Thyroid gland (tissue), 4 donors: ENCODE data around the gene ULK1.

ENCODE experiments used
- CTCF ChIP-seq, 6 experiments: fragments of 200-600 bp in 3 of 6; fragments of 450-650 bp in 3 of 6; sonication (generic) in 3 of 6; IDR thresholded peaks; one replicate each; pipeline ENCODE4 v1.5.1; 2016 to 2019; ENCODE audit warnings: antibody characterized with exemption in 6 of 6, mild to moderate bottlenecking in 2 of 6, inconsistent platforms in 1 of 6, moderate library complexity in 1 of 6
- POLR2A ChIP-seq, 2 donors: fragments of 450-650 bp; IDR thresholded peaks; one replicate each; pipeline ENCODE4 v1.6.1; 2017; ENCODE audit warnings: antibody characterized with exemption in 2 of 2, mild to moderate bottlenecking in 2 of 2, moderate library complexity in 1 of 2

GRCh38 chr12:131867891-131868675 is 26.3 kb upstream of the ULK1 start:
- no peak for TF ChIP-seq POLR2A (IDR thresholded peaks at IDR 0.05)
- no peak for TF ChIP-seq CTCF (IDR thresholded peaks at IDR 0.05)
